22Rv1 (cell line): ENCODE data around the gene DAB1.

Experiments used
- CTCF ChIP-seq: fragments of 450-650 bp; IDR thresholded peaks from 2 replicates; pipeline ENCODE4 v1.5.1; 2017; ENCODE audit warnings: mild to moderate bottlenecking
- ZFX ChIP-seq: fragments of 450-650 bp; IDR thresholded peaks from 2 replicates; pipeline ENCODE4 v1.6.1; 2017; ENCODE audit warnings: antibody characterized with exemption, borderline replicate concordance

GRCh38 chr1:57423135-57423655, 665 bp downstream of the DAB1 start:
- TF ChIP-seq CTCF (no peak), ZFX (no peak)
